K562 (cell line): ENCODE data around the gene FRRS1. TPM values are rescaled to one million over a fixed set of nuclear protein-coding genes. Genes with fewer than 3 reads are reported as not detected.

Experiments used
- ATAC-seq: fragments of 200-7000 bp; cut with Tn5 transposase; 3 replicates; pipeline ENCODE4 v1.9.1; 2020; ENCODE audit warnings: moderate library complexity
- BruUV-seq: library from RNA; stranded (reverse); fragments of 400-500 nt; replicated peaks from 2 replicates; lab custom pipeline; 2021; lab: Mats Ljungman, UMichigan
- CTCF ChIA-PET: fragments of 300-600 bp; formaldehyde crosslinking; extraction: SDS; loops from one replicate; lab custom pipeline; 2021; ENCODE audit warnings: low intra/inter-chr PET ratio; lab: Yijun Ruan, JAX
- POLR2A ChIA-PET: fragments of 300-600, 350-650 bp; sonication (Branson Sonifier 250); formaldehyde crosslinking; extraction: SDS; loops from one replicate; lab custom pipeline; 2021; ENCODE audit warnings: antibody characterized with exemption, inconsistent platforms; lab: Yijun Ruan, JAX
- DNase-seq, 4 experiments: peaks; one replicate each; pipeline versions ENCODE4 v3.0.0 to v3.0.0-alpha.2; 2011 to 2018; ENCODE audit warnings: low spot score in 3 of 4, mixed read lengths in 3 of 4; ENCODE audit errors: extremely low read depth in 1 of 4
- FAIRE-seq: peaks from 2 replicates; lab custom pipeline; 2011; peaks lifted over from hg19 to GRCh38; lab: Jason Lieb, UNC
- H2AFZ ChIP-seq: 2 replicates; pipeline ENCODE4 v1.6.0; 2011; ENCODE audit warnings: low read depth, low read length, control low read depth, inconsistent platforms
- H3K27ac ChIP-seq: fragments of 200-600 bp; 3 replicates; pipeline ENCODE4 v1.8.0; 2011; ENCODE audit warnings: low read depth, mild to moderate bottlenecking, control low read depth, inconsistent platforms, low read length, moderate library complexity, mixed read lengths; ENCODE audit errors: extremely low read depth
- H3K27me3 ChIP-seq, 2 experiments: fragments of 300-600 bp in 1 of 2; 2 replicates in 1 of 2; 3 replicates in 1 of 2; pipeline versions ENCODE4 v1.6.0 to v1.8.0; 2011; ENCODE audit warnings: inconsistent platforms in 2 of 2, low read length in 2 of 2, mild to moderate bottlenecking in 1 of 2, mixed read lengths in 1 of 2, moderate library complexity in 1 of 2; ENCODE audit not compliant: control insufficient read depth in 2 of 2, insufficient read depth in 2 of 2
- H3K36me3 ChIP-seq: fragments of 300-600 bp; 3 replicates; pipeline ENCODE4 v1.8.0; 2011; ENCODE audit warnings: mild to moderate bottlenecking, low read length, inconsistent platforms; ENCODE audit not compliant: control insufficient read depth, insufficient read depth
- H3K4me1 ChIP-seq, 2 experiments: fragments of 200-600 bp in 1 of 2; replicated peaks in 1 of 2; 2 replicates in 1 of 2; 3 replicates in 1 of 2; pipeline versions ENCODE4 v1.5.1 to v1.8.0; 2011; ENCODE audit warnings: inconsistent platforms in 2 of 2, low read length in 2 of 2, mild to moderate bottlenecking in 1 of 2, mixed read lengths in 1 of 2, moderate library complexity in 1 of 2; ENCODE audit not compliant: control insufficient read depth in 2 of 2, insufficient read depth in 2 of 2
- H3K4me2 ChIP-seq: 2 replicates; pipeline ENCODE4 v1.6.1; 2011; ENCODE audit warnings: low read length, control low read depth, inconsistent platforms, mixed read lengths; ENCODE audit not compliant: insufficient read depth
- H3K4me3 ChIP-seq: fragments of 200-600 bp; sonication (generic), shearing (Covaris generic); 2 replicates; pipeline ENCODE4 v1.5.1; 2016; ENCODE audit warnings: control low read depth, inconsistent platforms
- H3K79me2 ChIP-seq: fragments of 200-600 bp; 3 replicates; pipeline ENCODE4 v1.8.0; 2011; ENCODE audit warnings: low read length, inconsistent platforms; ENCODE audit not compliant: control insufficient read depth, insufficient read depth
- H3K9ac ChIP-seq, 2 experiments: 2 replicates each; pipeline versions ENCODE4 v1.6.0 to v1.6.1; 2011; ENCODE audit warnings: low read depth in 2 of 2, low read length in 2 of 2, control low read depth in 1 of 2, inconsistent platforms in 1 of 2, mild to moderate bottlenecking in 1 of 2, mixed read lengths in 1 of 2; ENCODE audit not compliant: insufficient read depth in 1 of 2
- H3K9me1 ChIP-seq: one replicate; pipeline ENCODE4 v1.6.0; 2011; ENCODE audit warnings: inconsistent platforms, mild to moderate bottlenecking, low read length, moderate library complexity; ENCODE audit not compliant: control insufficient read depth, insufficient read depth
- H3K9me3 ChIP-seq: replicated peaks from 2 replicates; pipeline ENCODE4 v1.5.1; 2011; ENCODE audit warnings: low read depth, low read length, inconsistent platforms; ENCODE audit not compliant: control insufficient read depth, insufficient read depth
- H4K20me1 ChIP-seq: replicated peaks from 2 replicates; pipeline ENCODE4 v1.6.1; 2011; ENCODE audit warnings: low read length, inconsistent platforms, mixed read lengths; ENCODE audit not compliant: control insufficient read depth, insufficient read depth
- ATF7 ChIP-seq: fragments of 450-650 bp; IDR thresholded peaks from 2 replicates; pipeline ENCODE4 v1.7.1; 2014; ENCODE audit warnings: mild to moderate bottlenecking, moderate library complexity
- CHCHD3 ChIP-seq: fragments of 250-450 bp; sonication (Bioruptor Pico); IDR thresholded peaks from 2 replicates; pipeline ENCODE4 v2.1.2; 2022; ENCODE audit warnings: mild to moderate bottlenecking
- CHD4 ChIP-seq: fragments of 200-600 bp; sonication (generic); IDR thresholded peaks from 3 replicates; pipeline ENCODE4 v1.6.1; 2012; ENCODE audit warnings: low read depth, mild to moderate bottlenecking, mixed read lengths, low read length, inconsistent platforms; ENCODE audit not compliant: insufficient read depth, insufficient replicate concordance, poor library complexity, severe bottlenecking
- EP300 ChIP-seq: IDR thresholded peaks from 2 replicates; pipeline ENCODE4 v1.6.1; 2012; ENCODE audit warnings: low read length, improper control_type of control experiment
- FOXK1 ChIP-seq: sonication (generic); formaldehyde crosslinking; IDR thresholded peaks from 2 replicates; pipeline ENCODE4 v1.8.0; 2022; ENCODE audit warnings: missing genetic modification reagents, mild to moderate bottlenecking, borderline replicate concordance
- GATAD2A ChIP-seq: fragments of 450-650 bp; IDR thresholded peaks from 2 replicates; pipeline ENCODE4 v1.6.1; 2017
- GTF2A2 ChIP-seq: IDR thresholded peaks from 2 replicates; pipeline ENCODE4 v1.6.1; 2016; ENCODE audit warnings: mild to moderate bottlenecking, missing genetic modification characterization, missing compliant biosample characterization
- NR2C2 ChIP-seq, 2 experiments: fragments of 200-800 bp in 1 of 2; sonication (Bioruptor generic) in 1 of 2; sonication (generic) in 1 of 2; formaldehyde crosslinking in 1 of 2; IDR thresholded peaks; 2 replicates each; pipeline versions ENCODE4 v1.6.1 to v1.8.0; 2016 to 2022; ENCODE audit warnings: mild to moderate bottlenecking in 1 of 2, missing compliant biosample characterization in 1 of 2, missing genetic modification characterization in 1 of 2, missing genetic modification reagents in 1 of 2
- NRF1 ChIP-seq, 2 experiments: fragments of 450-650 bp; IDR thresholded peaks in 1 of 2; conservative IDR thresholded peaks in 1 of 2; 2 replicates each; pipeline ENCODE4 v1.6.1; 2014; ENCODE audit warnings: mild to moderate bottlenecking in 2 of 2
- PCBP1 ChIP-seq: fragments of 200-400 bp; formaldehyde crosslinking; IDR thresholded peaks from 2 replicates; pipeline ENCODE4 v1.6.1; 2018; ENCODE audit warnings: mild to moderate bottlenecking, low read depth, low read length; ENCODE audit not compliant: poor library complexity, severe bottlenecking
- RAD21 ChIP-seq, 2 experiments: fragments of 250-450 bp in 1 of 2; fragments of 450-650 bp in 1 of 2; sonication (Bioruptor Pico) in 1 of 2; formaldehyde crosslinking in 1 of 2; IDR thresholded peaks in 1 of 2; conservative IDR thresholded peaks in 1 of 2; 2 replicates each; pipeline versions ENCODE4 v1.4.0 to v1.8.0; 2020 to 2022; ENCODE audit warnings: mild to moderate bottlenecking in 2 of 2, moderate library complexity in 1 of 2
- STAT5A ChIP-seq: IDR thresholded peaks from 2 replicates; pipeline ENCODE4 v1.6.1; 2012; ENCODE audit warnings: low read length, inconsistent platforms, borderline replicate concordance
- TAF9B ChIP-seq: fragments of 450-650 bp; IDR thresholded peaks from 2 replicates; pipeline ENCODE4 v1.6.1; 2018; ENCODE audit warnings: mild to moderate bottlenecking; ENCODE audit not compliant: partially characterized antibody
- ZNF212 ChIP-seq: fragments of 450-650 bp; formaldehyde crosslinking; IDR thresholded peaks from 2 replicates; pipeline ENCODE4 v1.4.0; 2020; ENCODE audit warnings: mild to moderate bottlenecking
- ZNF23 ChIP-seq: fragments of 250-450 bp; sonication (Bioruptor Pico); IDR thresholded peaks from 2 replicates; pipeline ENCODE4 v1.4.0; 2020; ENCODE audit warnings: mild to moderate bottlenecking
- ZNF384 ChIP-seq: IDR thresholded peaks from 2 replicates; pipeline ENCODE4 v1.6.1; 2012; ENCODE audit warnings: low read depth, low read length, improper control_type of control experiment
- WGBS: fragments of 100-300 bp; shearing (Covaris generic); methylation state at CpG from one replicate; pipeline ENCODE4 v1.1.6; 2016; ENCODE audit warnings: low coverage, mixed read lengths; ENCODE audit not compliant: insufficient coverage; ENCODE audit errors: missing lambda C conversion rate; 5-methylcytosine and 5-hydroxymethylcytosine counted together
- in situ Hi-C: fragments of 300-500 bp; cut with MboI; formaldehyde crosslinking; loops from 4 replicates; pipeline ENCODE4 v1.15.0; 2018; ENCODE audit warnings: inconsistent platforms, mixed read lengths
- intact Hi-C: fragments of 100-400 bp; cut with micrococcal nuclease; formaldehyde crosslinking; loops from 2 replicates; pipeline ENCODE4 v1.14.2; 2022
- polyA plus RNA-seq, 8 experiments: library from polyadenylated mRNA; depleted of rRNA in 4 of 8; stranded (reverse) in 5 of 8; unstranded in 3 of 8; fragments of >200 nt; fragmentation: Nextera tagmentation in 2 of 8; fragmentation: Illumina TruSeq in 1 of 8; extraction: Ambion mirVana in 2 of 8; extraction: Trizol in 1 of 8; gene quantifications; 2 replicates each; pipeline versions ENCODE4 v1.2.1 to v1.2.3, GENCODE V29; 2011 to 2014; ENCODE audit warnings: inconsistent platforms in 1 of 8, missing spikeins in 1 of 8
- total RNA-seq, 7 experiments: library from RNA; depleted of rRNA in 6 of 7; stranded (reverse); fragments of >200 nt in 6 of 7; fragmentation: Illumina TruSeq in 2 of 7; extraction: Trizol in 2 of 7; gene quantifications; 2 replicates each; pipeline versions ENCODE4 v1.2.1 to v1.2.3, GENCODE V29; 2011 to 2021; ENCODE audit warnings: low replicate concordance in 1 of 7
- TF ChIP-seq, protein P1 (sequence below): fragments of 200-800 bp; sonication (Bioruptor generic); IDR thresholded peaks from 2 replicates; pipeline ENCODE4 v1.6.1; 2017; ENCODE audit warnings: missing genetic modification characterization, missing compliant biosample characterization
- TF ChIP-seq, protein P2 (sequence below): fragments of 450-650 bp; conservative IDR thresholded peaks from 2 replicates; pipeline ENCODE4 v1.6.1; 2016; ENCODE audit warnings: missing genetic modification characterization, low read depth, mild to moderate bottlenecking, control low read depth, missing compliant biosample characterization
- TF ChIP-seq, protein P3 (sequence below): fragments of 450-650 bp; formaldehyde crosslinking; IDR thresholded peaks from 2 replicates; pipeline ENCODE4 v1.4.0; 2020; ENCODE audit warnings: mild to moderate bottlenecking, moderate library complexity

The FRRS1 gene
- total and polyA plus RNA-seq, 9 of the 15 experiments (the other 6 are each of a cell fraction or from before 2014, with no cell fraction given), result 0.87 to 54.0 (median 23.7) TPM

DNA sequence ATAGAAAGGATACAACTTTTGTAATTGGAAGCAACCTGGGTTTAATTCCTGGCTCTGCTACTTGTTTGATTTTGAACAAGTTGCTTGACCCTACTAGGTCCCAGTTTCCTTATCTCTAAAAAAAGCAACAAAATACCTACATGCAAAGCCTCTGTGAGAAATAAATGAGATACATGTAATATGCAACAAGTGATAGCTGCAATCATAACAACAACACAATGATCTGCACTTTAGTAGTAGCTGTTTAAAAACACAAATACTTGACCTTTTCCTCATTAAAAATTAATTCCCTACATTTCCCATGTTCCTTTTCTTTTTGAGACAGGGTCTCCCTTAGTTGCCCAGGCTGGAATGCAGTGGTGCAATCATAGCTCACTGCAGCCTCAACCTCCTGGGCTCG, 40.0 kb downstream of the FRRS1 start:
- Histone ChIP-seq H4K20me1 (no peaks in the 10 kb centered on the region), H3K4me2 (no peak overlapping the region), H3K79me2 (no peaks in the 10 kb centered on the region), H3K9me3 (no peaks in the 10 kb centered on the region), H3K9ac (no peak overlapping the region), H2AFZ (no peak overlapping the region), H3K9me1 (no peaks in the 10 kb centered on the region), H3K27ac (no peak overlapping the region), H3K36me3 (peaks cover 62% of the 10 kb centered on the region), H3K4me1 (peaks cover 0 to 5% of the 10 kb centered on the region in 2 experiments; a peak in 1 of 5 replicates), H3K27me3 (no peaks in the 10 kb centered on the region), H3K4me3 (no peak overlapping the region)
- in situ Hi-C loops (no loop called here), intact Hi-C loops (no loop called here)
- 100% methylated on average over 1 of the region's 1 CpG for WGBS
- ATAC-seq, result no peak
- DNase-seq, result no peak
- no peak for TF ChIP-seq NRF1 (conservative IDR thresholded peaks at IDR 0.05 in 1 of 2, IDR thresholded peaks at IDR 0.05 in 1 of 2)
- no peak for TF ChIP-seq CHCHD3
- no peak for TF ChIP-seq CHD4
- TF ChIP-seq GTF2A2 (tag), result no peak
- TF ChIP-seq NR2C2 (CRISPR knock-in tag; IDR thresholded peaks at IDR 0.05), result no peak
- no peak for TF ChIP-seq NR2C2 (tag; IDR thresholded peaks at IDR 0.05)
- TF ChIP-seq, protein P1, sequence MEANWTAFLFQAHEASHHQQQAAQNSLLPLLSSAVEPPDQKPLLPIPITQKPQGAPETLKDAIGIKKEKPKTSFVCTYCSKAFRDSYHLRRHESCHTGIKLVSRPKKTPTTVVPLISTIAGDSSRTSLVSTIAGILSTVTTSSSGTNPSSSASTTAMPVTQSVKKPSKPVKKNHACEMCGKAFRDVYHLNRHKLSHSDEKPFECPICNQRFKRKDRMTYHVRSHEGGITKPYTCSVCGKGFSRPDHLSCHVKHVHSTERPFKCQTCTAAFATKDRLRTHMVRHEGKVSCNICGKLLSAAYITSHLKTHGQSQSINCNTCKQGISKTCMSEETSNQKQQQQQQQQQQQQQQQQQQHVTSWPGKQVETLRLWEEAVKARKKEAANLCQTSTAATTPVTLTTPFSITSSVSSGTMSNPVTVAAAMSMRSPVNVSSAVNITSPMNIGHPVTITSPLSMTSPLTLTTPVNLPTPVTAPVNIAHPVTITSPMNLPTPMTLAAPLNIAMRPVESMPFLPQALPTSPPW (CRISPR knock-in tag), result no peak
- no peak for TF ChIP-seq GATAD2A
- TF ChIP-seq, protein P2, sequence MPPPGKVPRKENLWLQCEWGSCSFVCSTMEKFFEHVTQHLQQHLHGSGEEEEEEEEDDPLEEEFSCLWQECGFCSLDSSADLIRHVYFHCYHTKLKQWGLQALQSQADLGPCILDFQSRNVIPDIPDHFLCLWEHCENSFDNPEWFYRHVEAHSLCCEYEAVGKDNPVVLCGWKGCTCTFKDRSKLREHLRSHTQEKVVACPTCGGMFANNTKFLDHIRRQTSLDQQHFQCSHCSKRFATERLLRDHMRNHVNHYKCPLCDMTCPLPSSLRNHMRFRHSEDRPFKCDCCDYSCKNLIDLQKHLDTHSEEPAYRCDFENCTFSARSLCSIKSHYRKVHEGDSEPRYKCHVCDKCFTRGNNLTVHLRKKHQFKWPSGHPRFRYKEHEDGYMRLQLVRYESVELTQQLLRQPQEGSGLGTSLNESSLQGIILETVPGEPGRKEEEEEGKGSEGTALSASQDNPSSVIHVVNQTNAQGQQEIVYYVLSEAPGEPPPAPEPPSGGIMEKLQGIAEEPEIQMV (tag), result no peak
- TF ChIP-seq RAD21 (CRISPR knock-in tag; conservative IDR thresholded peaks at IDR 0.05 in 1 of 2, IDR thresholded peaks at IDR 0.05 in 1 of 2), result no peak
- TF ChIP-seq TAF9B, result no peak
- TF ChIP-seq PCBP1, result no peak
- no peak for TF ChIP-seq EP300
- no peak for TF ChIP-seq ZNF384
- TF ChIP-seq ZNF23 (CRISPR knock-in tag), result no peak
- TF ChIP-seq ZNF212 (CRISPR knock-in tag), result no peak
- TF ChIP-seq, protein P3, sequence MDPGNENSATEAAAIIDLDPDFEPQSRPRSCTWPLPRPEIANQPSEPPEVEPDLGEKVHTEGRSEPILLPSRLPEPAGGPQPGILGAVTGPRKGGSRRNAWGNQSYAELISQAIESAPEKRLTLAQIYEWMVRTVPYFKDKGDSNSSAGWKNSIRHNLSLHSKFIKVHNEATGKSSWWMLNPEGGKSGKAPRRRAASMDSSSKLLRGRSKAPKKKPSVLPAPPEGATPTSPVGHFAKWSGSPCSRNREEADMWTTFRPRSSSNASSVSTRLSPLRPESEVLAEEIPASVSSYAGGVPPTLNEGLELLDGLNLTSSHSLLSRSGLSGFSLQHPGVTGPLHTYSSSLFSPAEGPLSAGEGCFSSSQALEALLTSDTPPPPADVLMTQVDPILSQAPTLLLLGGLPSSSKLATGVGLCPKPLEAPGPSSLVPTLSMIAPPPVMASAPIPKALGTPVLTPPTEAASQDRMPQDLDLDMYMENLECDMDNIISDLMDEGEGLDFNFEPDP, result no peak
- no peak for TF ChIP-seq ATF7
- TF ChIP-seq STAT5A, result no peak
- no peak for TF ChIP-seq FOXK1 (CRISPR knock-in tag)
- FAIRE-seq, result no peak
- ChIA-PET POLR2A (no interaction called here), CTCF (no interaction called here)
- no TSS peak for BruUV-seq
